Nephron (organoid): ENCODE measurements around the gene TLE1.

Source experiments
- H3K27ac Mint-ChIP-seq, 3 experiments: 2 replicates each; pipeline ENCODE4 v1.8.0; 2020; ENCODE audit warnings: mixed read lengths in 3 of 3, mild to moderate bottlenecking in 2 of 3, moderate library complexity in 1 of 3
- H3K27me3 Mint-ChIP-seq: 2 replicates; pipeline ENCODE4 v1.8.0; 2021; ENCODE audit warnings: low read depth, mild to moderate bottlenecking, moderate library complexity, mixed read lengths
- H3K36me3 Mint-ChIP-seq: 2 replicates; pipeline ENCODE4 v1.8.0; 2020; ENCODE audit warnings: low read depth, mixed read lengths
- H3K4me1 Mint-ChIP-seq: 2 replicates; pipeline ENCODE4 v1.8.0; 2020; ENCODE audit warnings: mixed read lengths
- H3K4me3 Mint-ChIP-seq, 3 experiments: 2 replicates each; pipeline ENCODE4 v1.8.0; 2020; ENCODE audit warnings: mild to moderate bottlenecking in 3 of 3, mixed read lengths in 3 of 3, moderate library complexity in 2 of 3
- H3K9me3 Mint-ChIP-seq: 2 replicates; pipeline ENCODE4 v1.8.0; 2020; ENCODE audit warnings: mixed read lengths
- CTCF ChIP-seq, 3 experiments: fragments of 200-600 bp; sonication (generic); IDR thresholded peaks; one replicate each; pipeline ENCODE4 v1.5.0; 2021; ENCODE audit warnings: antibody characterized with exemption in 3 of 3; ENCODE audit not compliant: unreplicated experiment in 3 of 3

TLE1 gene

DNA sequence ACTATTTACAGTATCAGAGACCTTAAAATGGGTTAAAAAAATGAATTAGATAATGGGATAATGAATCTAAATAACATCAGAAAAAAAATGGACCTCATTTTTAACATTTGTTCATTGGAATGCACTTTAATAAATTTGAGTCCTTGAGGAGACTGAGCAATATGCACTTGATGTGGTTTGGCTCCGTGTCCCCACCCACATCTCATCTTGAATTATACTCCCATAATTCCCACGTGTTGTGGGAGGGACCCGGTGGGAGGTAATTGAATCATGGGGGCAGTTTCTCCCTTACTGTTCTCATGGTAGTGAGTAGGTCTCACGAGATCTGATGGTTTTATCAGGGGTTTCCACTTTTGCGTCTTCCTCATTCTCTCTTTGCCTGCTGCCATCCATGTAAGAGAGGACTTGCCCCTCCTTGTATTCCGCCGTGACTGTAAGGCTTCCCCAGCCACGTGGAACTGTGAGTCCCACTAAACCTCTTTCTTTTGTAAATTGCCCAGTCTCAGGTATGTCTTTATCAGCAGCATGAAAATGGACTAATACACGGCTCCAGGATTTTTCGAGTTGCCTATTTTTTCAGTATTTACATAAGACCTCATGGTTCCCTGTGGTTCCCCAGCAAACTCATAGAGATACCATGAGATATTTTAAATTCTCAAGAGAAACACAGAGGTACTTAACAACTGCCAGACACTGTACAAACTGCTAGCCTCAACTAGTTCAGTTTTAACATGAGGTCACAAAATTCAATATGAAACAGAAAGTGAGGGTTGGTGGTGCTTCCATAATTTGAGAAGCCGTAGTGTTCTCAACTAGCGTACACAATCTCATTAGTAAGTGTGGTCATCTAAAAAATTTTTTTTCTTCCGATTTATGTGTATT lies 128.3 kb downstream of the TLE1 start:
- peaks cover 31% of the 10 kb centered on the region for H3K4me1 Mint-ChIP-seq
- TF ChIP-seq CTCF (IDR thresholded peaks at IDR 0.05; ENCODE audit: unreplicated experiment in 3 of 3): no peak

GRCh38 chr9:81559709-81560108 lies 129.6 kb downstream of the TLE1 start:
- Mint-ChIP-seq H3K27me3 (no peaks in the 10 kb centered on the region), H3K4me3 (no peak overlapping the region), H3K27ac (peak overlapping the region; percentile 3 to 55 (median 19)), H3K4me1 (peaks cover 31% of the 10 kb centered on the region), H3K9me3 (no peaks in the 10 kb centered on the region), H3K36me3 (peaks cover 3% of the 10 kb centered on the region)
- TF ChIP-seq CTCF (IDR thresholded peaks at IDR 0.05; ENCODE audit: unreplicated experiment in 3 of 3): no peak

More for the DNA sequence above, 128.3 kb downstream of the TLE1 start:
- Mint-ChIP-seq H3K27ac (peak overlapping the region in 2 of 3 experiments; percentile 10 to 20), H3K27me3 (peaks cover 3% of the 10 kb centered on the region), H3K9me3 (no peaks in the 10 kb centered on the region), H3K4me3 (no peak overlapping the region), H3K36me3 (peaks cover 5% of the 10 kb centered on the region)

GRCh38 chr9:81559197-81559596 lies 130.2 kb downstream of the TLE1 start:
- Mint-ChIP-seq H3K27ac (peak overlapping the region; percentile 69 to 76 (median 75)), H3K9me3 (no peaks in the 10 kb centered on the region), H3K27me3 (no peaks in the 10 kb centered on the region), H3K36me3 (no peaks in the 10 kb centered on the region), H3K4me1 (peaks cover 31% of the 10 kb centered on the region), H3K4me3 (no peak overlapping the region)
- TF ChIP-seq CTCF (IDR thresholded peaks at IDR 0.05; ENCODE audit: unreplicated experiment in 3 of 3): no peak

DNA sequence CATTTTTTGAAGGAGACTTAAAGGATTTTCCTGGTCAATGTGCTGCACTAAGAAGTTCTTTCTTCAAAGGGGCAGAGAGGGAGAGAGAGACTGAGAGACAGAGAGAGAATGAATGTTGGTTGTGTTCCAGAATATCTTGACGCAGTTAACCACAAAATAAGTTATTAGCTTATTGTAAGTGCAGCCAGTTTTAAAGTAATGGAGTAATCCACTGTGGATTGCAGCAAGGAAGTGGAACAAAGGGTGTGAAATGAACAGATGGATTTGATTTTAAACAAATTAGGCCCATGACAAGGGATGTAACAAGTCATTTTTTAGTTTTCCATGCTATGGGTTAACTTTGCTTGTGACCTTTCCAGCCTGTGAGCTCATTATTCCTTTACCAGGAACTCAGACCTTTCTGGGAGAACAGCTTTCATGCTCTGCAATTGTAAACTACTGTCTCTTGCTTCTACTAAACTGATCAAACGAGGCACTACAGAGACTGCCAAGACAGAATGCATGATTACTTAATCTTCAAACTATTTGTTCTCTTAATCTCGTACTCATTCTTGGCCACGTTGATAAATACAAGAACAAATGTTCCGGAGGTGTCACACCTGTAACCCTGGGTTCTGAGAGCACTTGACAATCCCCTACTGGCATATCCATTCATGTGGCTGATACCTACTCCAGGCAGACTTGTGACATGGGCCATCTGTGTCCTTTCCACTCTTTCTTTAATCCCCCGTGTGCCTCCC lies 131.1 kb downstream of the TLE1 start:
- no peaks in the 10 kb centered on the region for H3K9me3 Mint-ChIP-seq
- H3K36me3 Mint-ChIP-seq: no peaks in the 10 kb centered on the region
- peaks cover 41% of the 10 kb centered on the region for H3K4me1 Mint-ChIP-seq
- TF ChIP-seq CTCF (IDR thresholded peaks at IDR 0.05; ENCODE audit: unreplicated experiment in 3 of 3): no peak
- H3K4me3 Mint-ChIP-seq: no peak overlapping the region
- no peaks in the 10 kb centered on the region for H3K27me3 Mint-ChIP-seq
- peak overlapping the region; percentile 69 to 76 (median 75) for H3K27ac Mint-ChIP-seq

GRCh38 chr9:81557452-81558090 lies 131.8 kb downstream of the TLE1 start:
- Mint-ChIP-seq H3K4me1 (peaks cover 46% of the 10 kb centered on the region), H3K27me3 (no peaks in the 10 kb centered on the region), H3K36me3 (no peaks in the 10 kb centered on the region), H3K9me3 (no peaks in the 10 kb centered on the region), H3K27ac (peak overlapping the region; percentile 69 to 76 (median 75)), H3K4me3 (no peak overlapping the region)
- no peak for TF ChIP-seq CTCF (IDR thresholded peaks at IDR 0.05; ENCODE audit: unreplicated experiment in 3 of 3)
